HUDEP-2 (cell line): Measurements from ENCODE around the gene FAM117A.

Source experiments
- DNase-seq, 76 experiments: peaks; one replicate each; lab custom pipeline; 2025; ENCODE audit not compliant: unreplicated experiment in 76 of 76; lab: John Stamatoyannopoulos, UW

Gene FAM117A

GRCh38 chr17:49688848-49689247 is 75.1 kb downstream of the FAM117A start:
- DNase-seq = no peak

GRCh38 chr17:49687878-49688491 is 75.9 kb downstream of the FAM117A start:
- no peak for DNase-seq

- no peak for DNase-seq
These were observed 82.6 kb downstream of the FAM117A start for GRCh38 chr17:49681106-49681979.

GRCh38 chr17:49680314-49680713 is 83.6 kb downstream of the FAM117A start:
- no peak for DNase-seq

- DNase-seq = peak; percentile 48 to 99 (median 98)
These were observed 85.7 kb downstream of the FAM117A start, which contains the start of gene SPOP for GRCh38 chr17:49677933-49678847. Gene SPOP, minus strand, starts transcription at chr17:49678097. Its CDS starts 55,287 bp downstream, at chr17:49622810.

- peak in 75 of 76 experiments; percentile 25 to 98 (median 91) for DNase-seq
These were observed 86.6 kb downstream of the FAM117A start for GRCh38 chr17:49677134-49677932.

- peak in 33 of 76 experiments; percentile 4 to 74 (median 36) for DNase-seq
These were observed 87.6 kb downstream of the FAM117A start for GRCh38 chr17:49676276-49676868.

- DNase-seq = no peak
These were observed 89.4 kb downstream of the FAM117A start for GRCh38 chr17:49674507-49674906.

- peak in 1 of 76 experiments; percentile 1 for DNase-seq
These were observed 90.3 kb downstream of the FAM117A start for GRCh38 chr17:49673679-49674078.

- DNase-seq = no peak
These were observed 93.3 kb downstream of the FAM117A start for GRCh38 chr17:49670641-49671040.

- DNase-seq = no peak
These were observed 93.9 kb downstream of the FAM117A start for GRCh38 chr17:49670002-49670401.

GRCh38 chr17:49667854-49668253 is 96.1 kb downstream of the FAM117A start:
- no peak for DNase-seq

GRCh38 chr17:49664706-49665211 is 99.2 kb downstream of the FAM117A start:
- DNase-seq = no peak
